Neural cell (in vitro differentiated cells): ENCODE results near the gene RAB40C. TPM values are rescaled to one million over a fixed set of nuclear protein-coding genes. Genes with fewer than 3 reads are reported as not detected.

Source experiments
- H2AFZ ChIP-seq: fragments of 200-600, 300-800 bp; sonication (generic), shearing (Covaris generic); 2 replicates; pipeline ENCODE4 v1.6.0; 2014; ENCODE audit warnings: low read depth, mild to moderate bottlenecking, antibody characterized with exemption, low read length, moderate library complexity
- H3F3A ChIP-seq: fragments of 200-600 bp; shearing (Covaris generic); 2 replicates; pipeline ENCODE4 v1.6.1; 2016; ENCODE audit warnings: mild to moderate bottlenecking, moderate library complexity, mixed read lengths, antibody characterized with exemption, low read length; ENCODE audit not compliant: insufficient read depth, poor library complexity, severe bottlenecking
- H3K27ac ChIP-seq: fragments of 200-600, 300-800 bp; sonication (generic), shearing (Covaris generic); 2 replicates; pipeline ENCODE4 v1.5.1; 2014; ENCODE audit warnings: mild to moderate bottlenecking, low read length, moderate library complexity
- H3K27me3 ChIP-seq: fragments of 300-800, 200-600 bp; sonication (generic), shearing (Covaris generic); 2 replicates; pipeline ENCODE4 v1.6.0; 2014; ENCODE audit warnings: mild to moderate bottlenecking, low read depth, low read length, moderate library complexity; ENCODE audit not compliant: insufficient read depth
- H3K36me3 ChIP-seq: fragments of 300-800, 200-600 bp; sonication (generic), shearing (Covaris generic); 2 replicates; pipeline ENCODE4 v1.5.1; 2014; ENCODE audit warnings: mild to moderate bottlenecking, antibody characterized with exemption, low read length, moderate library complexity; ENCODE audit not compliant: insufficient read depth
- H3K4me2 ChIP-seq: fragments of 300-800, 200-600 bp; sonication (generic), shearing (Covaris generic); 2 replicates; pipeline ENCODE4 v1.6.0; 2014; ENCODE audit warnings: mild to moderate bottlenecking, low read length
- H3K4me3 ChIP-seq: fragments of 300-800, 200-600 bp; sonication (generic), shearing (Covaris generic); 2 replicates; pipeline ENCODE4 v1.5.1; 2014; ENCODE audit warnings: mild to moderate bottlenecking, low read length, moderate library complexity
- H3K79me2 ChIP-seq: fragments of 200-600 bp; shearing (Covaris generic); replicated peaks from 2 replicates; pipeline ENCODE4 v1.6.0; 2014; ENCODE audit warnings: mild to moderate bottlenecking, low read length, moderate library complexity; ENCODE audit not compliant: insufficient read depth
- H3K9ac ChIP-seq: fragments of 300-800, 200-600 bp; sonication (generic), shearing (Covaris generic); 2 replicates; pipeline ENCODE4 v1.6.1; 2016; ENCODE audit warnings: mild to moderate bottlenecking, low read length, mixed read lengths
- H3K9me2 ChIP-seq: fragments of 200-600 bp; shearing (Covaris generic); 2 replicates; pipeline ENCODE4 v1.6.1; 2016; ENCODE audit warnings: mild to moderate bottlenecking, low read length, mixed read lengths; ENCODE audit not compliant: insufficient read depth
- H3K9me3 ChIP-seq: fragments of 200-600, 300-800 bp; sonication (generic), shearing (Covaris generic); 2 replicates; pipeline ENCODE4 v1.6.1; 2016; ENCODE audit warnings: mild to moderate bottlenecking, mixed run types, low read length, moderate library complexity, mixed read lengths
- H4K20me1 ChIP-seq: fragments of 200-600 bp; shearing (Covaris generic); 2 replicates; pipeline ENCODE4 v1.6.1; 2016; ENCODE audit warnings: mild to moderate bottlenecking, mixed run types; ENCODE audit not compliant: insufficient read depth
- EP300 ChIP-seq: fragments of 450-650 bp; conservative IDR thresholded peaks from 2 replicates; pipeline ENCODE4 v1.6.1; 2014; ENCODE audit warnings: antibody characterized with exemption, mild to moderate bottlenecking, moderate library complexity; ENCODE audit not compliant: poor library complexity, severe bottlenecking
- EZH2 ChIP-seq: fragments of 200-600, 300-800 bp; shearing (Covaris generic), sonication (generic); IDR thresholded peaks from 2 replicates; pipeline ENCODE4 v1.6.1; 2014; ENCODE audit warnings: antibody characterized with exemption, low read length, borderline replicate concordance, mild to moderate bottlenecking; ENCODE audit not compliant: insufficient read depth, poor library complexity, severe bottlenecking
- MXI1 ChIP-seq: fragments of 450-650 bp; conservative IDR thresholded peaks from 2 replicates; pipeline ENCODE4 v1.6.1; 2014; ENCODE audit warnings: antibody characterized with exemption, mild to moderate bottlenecking; ENCODE audit not compliant: poor library complexity, severe bottlenecking
- POLR2AphosphoS5 ChIP-seq: IDR thresholded peaks from 2 replicates; pipeline ENCODE4 v1.6.1; 2012
- RAD21 ChIP-seq: fragments of 450-650 bp; conservative IDR thresholded peaks from 2 replicates; pipeline ENCODE4 v1.6.1; 2014; ENCODE audit warnings: antibody characterized with exemption, mild to moderate bottlenecking, moderate library complexity
- SMC3 ChIP-seq: fragments of 450-650 bp; conservative IDR thresholded peaks from 2 replicates; pipeline ENCODE4 v1.6.1; 2014; ENCODE audit warnings: antibody characterized with exemption, mild to moderate bottlenecking, moderate library complexity; ENCODE audit not compliant: poor library complexity
- TAF1 ChIP-seq: IDR thresholded peaks from 2 replicates; pipeline ENCODE4 v1.6.1; 2012; ENCODE audit warnings: low read depth
- polyA plus RNA-seq: library from polyadenylated mRNA; depleted of rRNA; stranded (reverse); fragments of >200 nt; gene quantifications from 2 replicates; pipeline ENCODE4 v1.2.3, GENCODE V29; 2014
- TF ChIP-seq, protein P1 (sequence below): IDR thresholded peaks from 2 replicates; pipeline ENCODE4 v1.6.1; 2012; ENCODE audit warnings: borderline replicate concordance
- TF ChIP-seq, protein P2 (sequence below): fragments of 450-650 bp; IDR thresholded peaks from 2 replicates; pipeline ENCODE4 v1.5.1; 2014; ENCODE audit warnings: antibody characterized with exemption, mild to moderate bottlenecking, moderate library complexity; ENCODE audit not compliant: poor library complexity, severe bottlenecking

The RAB40C gene
- polyA plus RNA-seq, 1 donor from 2014 or later, result 40.7 TPM

DNA sequence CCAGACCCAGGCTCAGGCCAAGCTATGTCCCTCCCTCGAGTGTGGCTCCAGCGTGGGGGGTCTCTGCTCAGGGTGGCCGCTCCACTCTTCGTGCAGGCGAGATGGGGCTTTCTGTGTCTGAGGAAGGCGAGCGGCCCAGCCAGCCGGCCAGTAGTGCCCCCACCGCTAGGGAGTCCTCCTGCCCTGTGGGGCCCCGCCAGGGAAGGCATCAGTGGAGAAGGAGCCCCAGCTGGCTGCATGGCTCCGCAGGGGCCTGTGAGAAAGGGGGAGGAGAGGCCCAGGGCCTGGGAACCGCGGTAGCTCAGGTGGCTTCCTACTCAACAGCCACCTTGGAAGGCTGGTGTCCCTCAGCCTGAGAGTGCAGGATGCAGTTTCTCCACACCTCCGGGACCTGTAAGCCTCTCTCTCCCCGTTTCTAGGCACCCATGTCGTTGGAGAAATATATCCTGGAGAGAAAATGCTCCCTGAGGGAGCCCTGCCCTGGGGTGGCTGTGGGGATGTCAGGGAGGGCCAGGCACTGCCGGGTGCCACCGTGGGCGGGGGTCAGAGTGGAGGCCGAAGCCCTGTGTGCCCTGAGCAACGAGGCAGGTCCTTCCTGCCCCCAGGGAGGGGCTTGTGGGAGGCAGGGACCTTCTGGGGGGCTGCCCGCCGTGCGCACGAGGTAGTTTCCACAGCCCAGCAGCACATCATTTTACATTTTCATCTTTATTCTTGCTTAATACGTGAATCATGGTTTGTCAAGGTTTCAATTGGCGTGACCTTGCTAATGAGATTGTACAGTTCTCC lies 16.8 kb upstream of the RAB40C start:
- no peak overlapping the region for H3K4me3 ChIP-seq
- H2AFZ ChIP-seq, result no peak overlapping the region
- no peaks in the 10 kb centered on the region for H3K27me3 ChIP-seq
- no peak overlapping the region for H3K27ac ChIP-seq
- no peaks in the 10 kb centered on the region for H3K9me3 ChIP-seq
- TF ChIP-seq, protein P1, sequence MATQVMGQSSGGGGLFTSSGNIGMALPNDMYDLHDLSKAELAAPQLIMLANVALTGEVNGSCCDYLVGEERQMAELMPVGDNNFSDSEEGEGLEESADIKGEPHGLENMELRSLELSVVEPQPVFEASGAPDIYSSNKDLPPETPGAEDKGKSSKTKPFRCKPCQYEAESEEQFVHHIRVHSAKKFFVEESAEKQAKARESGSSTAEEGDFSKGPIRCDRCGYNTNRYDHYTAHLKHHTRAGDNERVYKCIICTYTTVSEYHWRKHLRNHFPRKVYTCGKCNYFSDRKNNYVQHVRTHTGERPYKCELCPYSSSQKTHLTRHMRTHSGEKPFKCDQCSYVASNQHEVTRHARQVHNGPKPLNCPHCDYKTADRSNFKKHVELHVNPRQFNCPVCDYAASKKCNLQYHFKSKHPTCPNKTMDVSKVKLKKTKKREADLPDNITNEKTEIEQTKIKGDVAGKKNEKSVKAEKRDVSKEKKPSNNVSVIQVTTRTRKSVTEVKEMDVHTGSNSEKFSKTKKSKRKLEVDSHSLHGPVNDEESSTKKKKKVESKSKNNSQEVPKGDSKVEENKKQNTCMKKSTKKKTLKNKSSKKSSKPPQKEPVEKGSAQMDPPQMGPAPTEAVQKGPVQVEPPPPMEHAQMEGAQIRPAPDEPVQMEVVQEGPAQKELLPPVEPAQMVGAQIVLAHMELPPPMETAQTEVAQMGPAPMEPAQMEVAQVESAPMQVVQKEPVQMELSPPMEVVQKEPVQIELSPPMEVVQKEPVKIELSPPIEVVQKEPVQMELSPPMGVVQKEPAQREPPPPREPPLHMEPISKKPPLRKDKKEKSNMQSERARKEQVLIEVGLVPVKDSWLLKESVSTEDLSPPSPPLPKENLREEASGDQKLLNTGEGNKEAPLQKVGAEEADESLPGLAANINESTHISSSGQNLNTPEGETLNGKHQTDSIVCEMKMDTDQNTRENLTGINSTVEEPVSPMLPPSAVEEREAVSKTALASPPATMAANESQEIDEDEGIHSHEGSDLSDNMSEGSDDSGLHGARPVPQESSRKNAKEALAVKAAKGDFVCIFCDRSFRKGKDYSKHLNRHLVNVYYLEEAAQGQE, result no peak
- no peak for TF ChIP-seq RAD21
- H3K79me2 ChIP-seq, result peaks cover 15% of the 10 kb centered on the region
- H3K4me2 ChIP-seq, result no peak overlapping the region
- no peaks in the 10 kb centered on the region for H3K36me3 ChIP-seq
- H3F3A ChIP-seq, result no peaks in the 10 kb centered on the region
- H3K9me2 ChIP-seq, result no peaks in the 10 kb centered on the region
- no peak overlapping the region for H3K9ac ChIP-seq
- no peaks in the 10 kb centered on the region for H4K20me1 ChIP-seq

- no peak overlapping the region for H3K27ac ChIP-seq
- no peaks in the 10 kb centered on the region for H3K9me3 ChIP-seq
- peaks cover 12% of the 10 kb centered on the region for H3K79me2 ChIP-seq
- H3K4me2 ChIP-seq, result no peak overlapping the region
- H3K4me3 ChIP-seq, result no peak overlapping the region
- H2AFZ ChIP-seq, result no peak overlapping the region
- H3K9me2 ChIP-seq, result no peaks in the 10 kb centered on the region
- no peaks in the 10 kb centered on the region for H4K20me1 ChIP-seq
- H3K27me3 ChIP-seq, result no peaks in the 10 kb centered on the region
- H3F3A ChIP-seq, result no peaks in the 10 kb centered on the region
- TF ChIP-seq RAD21 (no peak), POLR2AphosphoS5 (no peak), EZH2 (no peak), TAF1 (no peak), EP300 (no peak), MXI1 (no peak), SMC3 (no peak)
- TF ChIP-seq, protein P2, sequence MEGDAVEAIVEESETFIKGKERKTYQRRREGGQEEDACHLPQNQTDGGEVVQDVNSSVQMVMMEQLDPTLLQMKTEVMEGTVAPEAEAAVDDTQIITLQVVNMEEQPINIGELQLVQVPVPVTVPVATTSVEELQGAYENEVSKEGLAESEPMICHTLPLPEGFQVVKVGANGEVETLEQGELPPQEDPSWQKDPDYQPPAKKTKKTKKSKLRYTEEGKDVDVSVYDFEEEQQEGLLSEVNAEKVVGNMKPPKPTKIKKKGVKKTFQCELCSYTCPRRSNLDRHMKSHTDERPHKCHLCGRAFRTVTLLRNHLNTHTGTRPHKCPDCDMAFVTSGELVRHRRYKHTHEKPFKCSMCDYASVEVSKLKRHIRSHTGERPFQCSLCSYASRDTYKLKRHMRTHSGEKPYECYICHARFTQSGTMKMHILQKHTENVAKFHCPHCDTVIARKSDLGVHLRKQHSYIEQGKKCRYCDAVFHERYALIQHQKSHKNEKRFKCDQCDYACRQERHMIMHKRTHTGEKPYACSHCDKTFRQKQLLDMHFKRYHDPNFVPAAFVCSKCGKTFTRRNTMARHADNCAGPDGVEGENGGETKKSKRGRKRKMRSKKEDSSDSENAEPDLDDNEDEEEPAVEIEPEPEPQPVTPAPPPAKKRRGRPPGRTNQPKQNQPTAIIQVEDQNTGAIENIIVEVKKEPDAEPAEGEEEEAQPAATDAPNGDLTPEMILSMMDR, result no peak
- TF ChIP-seq, protein P1, result no peak
- no peaks in the 10 kb centered on the region for H3K36me3 ChIP-seq
- no peak overlapping the region for H3K9ac ChIP-seq
Measured at GRCh38 chr16:574021-574760, 15.7 kb upstream of the RAB40C start.
